ENCODE measurements around the gene MAN2B2. TPM values are rescaled to one million over a fixed set of nuclear protein-coding genes. Genes with fewer than 3 reads are reported as not detected.

The MAN2B2 gene
- total and polyA plus RNA-seq, 2 of the 4 experiments (the other 2 are of a cell fraction): 13.4 to 34.1 TPM

DNA sequence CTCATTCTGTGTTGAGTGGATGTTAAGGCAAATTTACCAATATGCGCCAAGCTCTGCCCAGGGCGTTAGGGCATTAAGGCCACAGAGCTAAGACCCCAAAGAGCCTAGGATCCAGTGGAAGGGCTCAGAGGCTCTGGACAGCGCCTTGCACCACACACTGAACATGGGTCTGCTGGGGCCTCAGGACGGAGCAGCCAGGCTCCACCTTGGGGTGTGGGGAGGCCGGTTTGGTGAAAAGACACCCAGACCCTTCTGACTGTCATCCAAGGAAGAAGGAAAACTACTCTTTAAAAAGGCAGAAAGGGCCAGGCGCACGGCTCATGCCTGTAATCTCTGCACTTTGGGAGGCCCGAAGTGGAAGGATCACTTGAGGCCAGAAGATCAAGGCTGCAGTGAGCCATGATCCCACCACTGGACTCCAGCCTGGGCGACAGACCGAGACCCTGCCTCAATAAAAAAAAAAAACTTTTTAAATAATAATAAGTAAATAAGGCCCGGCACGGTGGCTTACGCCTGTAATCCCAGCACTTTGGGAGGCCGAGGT lies 64.2 kb downstream of the MAN2B2 start:
- intact Hi-C loops (cut with micrococcal nuclease): no loop called here
- POLR2A ChIA-PET (ENCODE audit: unreplicated experiment): no interaction called here

More for the DNA sequence above, 64.2 kb downstream of the MAN2B2 start:
- Histone ChIP-seq H4K20me1 (ENCODE audit: insufficient read depth, low read length) (peaks cover 35% of the 10 kb centered on the region), H4K5ac (ENCODE audit: low read depth, low read length) (no peak overlapping the region), H3K9ac (ENCODE audit: low read depth, low read length) (no peak overlapping the region), H2BK120ac (ENCODE audit: low read depth, low read length) (no peak overlapping the region), H2AK5ac (ENCODE audit: low read depth, low read length) (no peak overlapping the region), H3K56ac (ENCODE audit: extremely low read depth, insufficient read depth, low read length) (no peak overlapping the region), H2BK5ac (ENCODE audit: low read depth, low read length, poor library complexity, severe bottlenecking) (no peak overlapping the region), H3K23ac (ENCODE audit: low read depth, low read length) (no peak overlapping the region), H3K4me2 (ENCODE audit: low read depth, low read length) (no peak overlapping the region), H3K4me3 (ENCODE audit: insufficient read depth, low read depth, low read length) (no peak overlapping the region), H3K79me1 (ENCODE audit: low read depth in 1 of 2, low read length in 2 of 2) (peaks cover 12 to 40% of the 10 kb centered on the region in 2 experiments), H3K27me3 (ENCODE audit: control insufficient read depth, insufficient read depth, low read length) (no peaks in the 10 kb centered on the region), H3K36me3 (ENCODE audit: control insufficient read depth, insufficient read depth, low read length) (peaks cover 13% of the 10 kb centered on the region), H2AFZ (replicated peaks; ENCODE audit: low read length, poor library complexity) (no peak overlapping the region), H2BK20ac (ENCODE audit: low read depth, low read length) (no peak overlapping the region), H3K9me1 (ENCODE audit: insufficient read depth, low read length) (peaks cover 13% of the 10 kb centered on the region), H3K18ac (ENCODE audit: low read depth, low read length) (no peak overlapping the region), H4K91ac (ENCODE audit: insufficient read depth, low read depth, low read length) (no peak overlapping the region), H3K4me1 (ENCODE audit: control insufficient read depth, insufficient read depth, low read length) (peaks cover 10% of the 10 kb centered on the region), H2BK15ac (ENCODE audit: low read depth, low read length) (no peak overlapping the region), H2AK9ac (replicated peaks; ENCODE audit: low read depth, low read length, poor library complexity) (no peak overlapping the region), H3K4ac (ENCODE audit: low read depth, low read length) (no peak overlapping the region), H3K14ac (replicated peaks; ENCODE audit: low read depth, low read length) (no peak overlapping the region), H4K8ac (ENCODE audit: low read depth in 2 of 2, low read length in 2 of 2) (no peak overlapping the region; a peak in 1 of 4 replicates), H3K27ac (ENCODE audit: insufficient read depth, low read length) (no peak overlapping the region), H3K9me3 (ENCODE audit: control insufficient read depth, insufficient read depth, low read length) (no peaks in the 10 kb centered on the region)
- BruUV-seq (replicated peaks): no TSS peak
- dilution Hi-C loops (cut with HindIII; ENCODE audit: low sequenced_read_pairs, unreplicated experiment) (no loop called here), in situ Hi-C loops (cut with MboI; ENCODE audit: low sequenced_read_pairs) (no loop called here)
- TF ChIP-seq ELK1 (IDR thresholded peaks at IDR 0.05; ENCODE audit: borderline replicate concordance, low read depth, low read length): no peak
- no peak for TF ChIP-seq MXI1 (IDR thresholded peaks at IDR 0.05; ENCODE audit: borderline replicate concordance, low read depth, low read length)
- no peak for TF ChIP-seq MAFK (IDR thresholded peaks at IDR 0.05; ENCODE audit: low read depth, low read length)
- no peak for TF ChIP-seq NFE2L2 (IDR thresholded peaks at IDR 0.05; ENCODE audit: low read depth, low read length)
- no peak for TF ChIP-seq MAZ (IDR thresholded peaks at IDR 0.05; ENCODE audit: borderline replicate concordance, low read depth, low read length)
- no peak for TF ChIP-seq FOS (IDR thresholded peaks at IDR 0.05; ENCODE audit: low read depth, low read length)
- no peak for TF ChIP-seq RAD21 (IDR thresholded peaks at IDR 0.05; ENCODE audit: low read length)
- no peak for TF ChIP-seq USF2 (IDR thresholded peaks at IDR 0.05; ENCODE audit: low read depth, low read length)
- TF ChIP-seq BHLHE40 (IDR thresholded peaks at IDR 0.05; ENCODE audit: low read depth, low read length): no peak
- TF ChIP-seq POLR2A (IDR thresholded peaks at IDR 0.05; ENCODE audit: low read depth, low read length): no peak
- no peak for TF ChIP-seq RFX5 (IDR thresholded peaks at IDR 0.05; ENCODE audit: low read depth, low read length)
- CTCF ChIA-PET: no interaction called here
- WGBS, 2 experiments (ENCODE audit: extremely low coverage in 2 of 2, insufficient read length in 1 of 2): 100% methylated on average over 1 of the region's 14 CpGs; no CpG with 5 or more reads in 1 of the 2 experiments
- no peak for DNase-seq
- ATAC-seq (ENCODE audit: low read depth): no peak

Data from IMR-90 (cell line).